ENCODE results near the gene RAMP3. TPM values are rescaled to one million over a fixed set of nuclear protein-coding genes. Genes with fewer than 3 reads are reported as not detected.
A peak's percentile ranks its signal among the peaks of the same experiment; 100 is the strongest.

RAMP3 gene
- total and polyA plus RNA-seq, 11 donors, result 19.2 to 107 (median 38.9) TPM

GRCh38 chr7:45129181-45129800, 28.3 kb upstream of the RAMP3 start:
- Histone ChIP-seq H3K4me3 (no peak overlapping the region), H3K9me3 (no peaks in the 10 kb centered on the region), H3K4me1 (no peaks in the 10 kb centered on the region), H3K27me3 (no peaks in the 10 kb centered on the region), H3K36me3 (no peaks in the 10 kb centered on the region), H3K27ac (no peak overlapping the region)
- no peak for TF ChIP-seq CTCF (IDR thresholded peaks at IDR 0.05)
- TF ChIP-seq POLR2A (IDR thresholded peaks at IDR 0.05), result no peak
- WGBS, 4 donors, result 64 to 73% (median 66%) methylated on average over 14 to 15 of the region's 15 CpGs
- DNase-seq (no peak), ATAC-seq (peak in 1 of 4 donors; percentile 24)
- intact Hi-C loops (cut with DNase I), result no loop called here

GRCh38 chr7:45129906-45130305, 27.7 kb upstream of the RAMP3 start:
- 77 to 86% (median 80%) methylated on average over 12 of the region's 12 CpGs for WGBS, 4 donors
- ATAC-seq (no peak), DNase-seq (no peak)
- H3K27me3 ChIP-seq, result no peaks in the 10 kb centered on the region
- no peaks in the 10 kb centered on the region for H3K9me3 ChIP-seq
- H3K4me3 ChIP-seq, result no peak overlapping the region
- TF ChIP-seq POLR2A (IDR thresholded peaks at IDR 0.05), result no peak
- TF ChIP-seq CTCF (IDR thresholded peaks at IDR 0.05), result no peak
- intact Hi-C loops (cut with DNase I), result loop anchor here in 2 of 10 donors (5.0 to 10.0 kb wide), 3 partner anchors 158 to 545 kb away; partner anchors contain the start of gene TMED4 (in 2 of the 2)
- no peaks in the 10 kb centered on the region for H3K4me1 ChIP-seq
- H3K27ac ChIP-seq, result no peak overlapping the region
- no peaks in the 10 kb centered on the region for H3K36me3 ChIP-seq

- ATAC-seq (no peak), DNase-seq (no peak)
- WGBS, 4 donors, result 85 to 90% (median 89%) methylated on average over 9 of the region's 9 CpGs
- no peak overlapping the region for H3K4me3 ChIP-seq
- TF ChIP-seq CTCF (IDR thresholded peaks at IDR 0.05) (no peak), POLR2A (IDR thresholded peaks at IDR 0.05) (no peak)
- no peak overlapping the region for H3K27ac ChIP-seq
- no peaks in the 10 kb centered on the region for H3K27me3 ChIP-seq
- H3K36me3 ChIP-seq, result no peaks in the 10 kb centered on the region
- peaks cover 0 to 2% (median 0%) of the 10 kb centered on the region in 12 donors for H3K4me1 ChIP-seq
- H3K9me3 ChIP-seq, result no peaks in the 10 kb centered on the region
- intact Hi-C loops (cut with DNase I), result loop anchor here in 2 of 10 donors (5.0 to 10.0 kb wide), 3 partner anchors 159 to 546 kb away; partner anchors contain the start of gene TMED4 (in 2 of the 2)
Observed at GRCh38 chr7:45130910-45131309, 26.7 kb upstream of the RAMP3 start.

GRCh38 chr7:45131891-45132290, 25.7 kb upstream of the RAMP3 start:
- no peak for ATAC-seq
- H3K9me3 ChIP-seq, result no peaks in the 10 kb centered on the region
- TF ChIP-seq POLR2A (IDR thresholded peaks at IDR 0.05), result no peak
- no peak for TF ChIP-seq CTCF (IDR thresholded peaks at IDR 0.05)
- H3K4me1 ChIP-seq, result peaks cover 0 to 3% (median 0%) of the 10 kb centered on the region in 12 donors
- no peak for DNase-seq
- no peak overlapping the region for H3K4me3 ChIP-seq
- H3K36me3 ChIP-seq, result no peaks in the 10 kb centered on the region
- intact Hi-C loops (cut with DNase I), result loop anchor here in 3 of 10 donors (2.0 to 10.0 kb wide), 4 partner anchors 159 to 547 kb away; partner anchors contain the start of gene TMED4 (in 2 of the 3)
- H3K27ac ChIP-seq, result no peak overlapping the region
- 74 to 81% (median 75%) methylated on average over 4 of the region's 4 CpGs for WGBS, 4 donors
- H3K27me3 ChIP-seq, result no peaks in the 10 kb centered on the region
